Measurements from ENCODE around the gene SZRD1.

SZRD1 gene

DNA sequence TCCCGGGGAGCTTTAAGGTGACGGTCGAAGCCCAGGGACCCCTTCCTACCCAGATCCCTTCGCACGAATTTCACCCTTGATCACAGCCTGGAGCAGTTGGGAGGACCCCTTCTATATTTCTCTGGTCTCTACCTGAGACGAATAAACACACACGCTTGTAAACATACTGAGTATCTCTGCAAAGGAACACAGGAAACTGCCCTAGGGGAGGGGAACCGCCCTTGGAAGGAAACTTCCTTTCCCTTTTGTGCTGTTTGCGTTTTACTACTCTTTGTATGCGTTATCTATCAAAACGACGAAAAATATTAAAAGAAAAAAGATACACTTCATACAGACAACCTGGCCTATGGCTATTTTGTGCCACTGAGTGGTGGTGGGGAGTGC lies 74.2 kb downstream of the SZRD1 start:
- no peak for DNase-seq

DNA sequence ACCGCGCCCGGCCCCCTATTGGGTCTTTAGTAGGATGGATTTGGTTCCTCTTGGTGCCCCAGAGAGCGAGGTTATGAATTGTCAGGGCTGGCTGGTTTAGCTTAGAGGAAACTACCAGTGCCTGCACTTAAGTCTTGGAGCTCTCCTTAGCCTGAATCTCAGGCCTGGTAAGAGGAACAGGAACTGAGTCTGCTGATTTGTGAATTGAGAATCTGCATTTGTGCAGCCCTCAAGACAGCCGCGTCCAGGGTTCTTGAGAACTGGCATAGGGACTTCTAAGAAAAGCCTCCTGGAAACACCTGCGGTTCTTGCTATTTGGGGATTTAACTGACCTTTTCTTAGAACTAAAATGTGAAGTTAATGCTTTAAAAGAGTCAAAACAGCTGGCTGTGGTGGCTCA lies 75.2 kb downstream of the SZRD1 start:
- DNase-seq = peak; percentile 38

DNA sequence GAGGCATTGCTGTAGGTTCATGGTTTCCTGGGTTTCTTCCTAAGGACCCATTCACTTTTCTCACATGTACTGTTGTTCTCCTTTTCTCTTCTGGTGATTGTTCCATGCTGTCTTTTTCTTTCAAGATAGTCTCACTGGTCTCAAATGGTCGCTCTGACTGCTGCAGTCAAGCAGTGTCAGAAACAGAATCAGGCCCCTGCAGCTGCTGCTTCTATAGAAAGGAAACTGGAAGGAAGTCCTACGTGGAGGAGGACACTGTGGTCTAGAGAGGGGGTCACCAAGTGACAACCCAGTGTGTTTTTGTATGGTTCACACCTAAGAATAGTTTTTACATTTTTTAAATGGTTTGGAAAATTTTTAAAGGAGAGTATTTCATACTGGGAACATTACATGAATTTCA lies 75.9 kb downstream of the SZRD1 start:
- DNase-seq = no peak

DNA sequence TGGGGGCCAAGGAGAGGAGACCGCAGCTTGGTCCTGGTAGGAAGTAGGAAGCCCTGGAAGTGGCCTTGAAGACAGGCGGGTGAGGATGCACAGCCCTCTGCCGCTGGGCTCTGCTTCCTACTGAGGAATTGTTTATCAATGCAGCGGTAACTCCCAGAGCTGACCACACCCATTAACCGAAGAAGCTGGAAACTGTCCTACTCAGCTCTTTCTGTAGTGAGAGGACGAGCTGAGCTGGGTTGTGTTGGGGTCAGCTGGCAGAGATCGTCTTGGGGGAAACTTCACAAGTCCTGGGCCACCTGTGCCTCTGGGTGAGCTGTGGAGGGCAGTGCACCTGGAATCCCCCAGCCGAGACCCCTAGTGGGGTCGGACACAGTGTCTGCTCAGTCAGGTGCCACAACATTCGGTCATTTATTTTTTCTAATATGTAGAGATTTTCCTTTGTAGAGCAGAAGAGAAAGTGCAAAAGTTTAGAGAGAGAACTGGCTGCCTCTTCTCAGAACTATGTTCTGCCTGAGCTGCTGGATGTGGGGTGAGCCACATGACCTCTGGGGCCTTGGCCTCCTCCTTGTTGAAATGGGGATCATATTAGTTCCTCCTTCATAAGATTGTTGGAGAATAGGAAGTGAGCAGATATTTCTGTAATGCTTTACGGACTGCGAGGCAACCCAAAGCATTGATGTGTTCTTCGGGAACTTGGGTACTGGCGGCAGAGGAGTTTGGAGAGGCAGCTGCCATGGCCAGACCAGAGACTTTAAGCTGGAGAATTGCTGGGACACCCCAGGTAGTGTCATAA lies 77.1 kb downstream of the SZRD1 start:
- no peak for DNase-seq

DNA sequence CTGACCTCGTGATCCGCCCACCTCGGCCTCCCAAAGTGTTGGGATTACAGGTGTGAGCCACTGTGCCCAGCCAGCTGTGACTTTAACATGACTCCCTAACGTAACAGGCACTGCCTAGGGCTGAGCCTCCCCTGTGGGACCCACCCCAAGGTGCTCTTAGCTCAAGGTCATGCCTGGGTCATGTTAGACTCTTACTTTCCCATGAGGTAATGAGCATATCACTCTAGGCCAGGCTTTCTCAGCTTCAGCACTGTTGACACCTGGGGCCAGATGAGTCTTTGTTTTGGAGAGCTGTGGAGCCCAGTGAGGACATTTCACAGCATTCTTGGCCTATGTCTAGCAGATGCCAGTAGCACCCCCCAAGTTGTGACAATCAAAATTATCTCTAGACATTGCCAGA lies 78.0 kb downstream of the SZRD1 start:
- no peak for DNase-seq

DNA sequence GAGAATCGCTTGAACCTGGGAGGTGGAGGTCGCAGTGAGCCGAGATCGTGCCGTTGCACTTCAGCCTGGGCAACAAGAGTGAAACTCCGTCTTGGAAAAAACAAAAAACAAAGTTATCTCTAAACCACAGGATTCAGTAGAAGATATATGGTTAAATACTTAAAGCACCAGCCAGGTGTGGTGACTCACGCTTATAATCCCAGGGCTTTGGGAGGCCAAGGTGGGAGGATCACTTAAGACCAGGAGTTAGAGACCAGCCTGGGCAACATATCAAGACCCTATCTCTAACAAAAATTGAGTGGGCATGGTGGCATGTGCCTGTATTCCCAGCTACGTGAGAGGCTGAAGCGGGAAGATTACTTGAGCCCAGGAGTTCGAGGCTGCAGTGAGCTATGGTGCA lies 79.1 kb downstream of the SZRD1 start:
- no peak for DNase-seq

DNA sequence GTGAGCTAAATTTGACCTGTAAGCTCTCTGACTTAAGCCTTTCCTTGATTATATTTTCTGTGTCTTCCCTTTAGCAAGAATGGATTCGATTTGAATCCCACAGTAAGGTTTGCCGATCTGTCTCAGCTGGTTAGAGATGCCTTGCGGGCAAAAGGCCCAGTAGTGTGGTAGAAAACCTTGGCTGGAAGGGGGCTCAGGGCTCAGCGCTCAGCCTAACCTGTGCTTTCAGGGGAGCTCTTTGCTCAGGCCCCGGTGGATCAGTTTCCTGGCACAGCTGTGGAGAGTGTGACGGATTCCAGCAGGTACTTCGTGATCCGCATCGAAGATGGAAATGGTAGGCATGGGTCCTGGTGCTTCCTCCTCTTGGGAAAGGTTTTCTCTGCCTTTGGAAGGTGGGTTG lies 80.6 kb downstream of the SZRD1 start:
- no peak for DNase-seq
